GM18526 (cell line): ENCODE measurements around the gene RPL5.

Experiments used
- POLR2A ChIP-seq: IDR thresholded peaks from 3 replicates; pipeline ENCODE4 v1.6.1; 2011; ENCODE audit not compliant: insufficient read length; ENCODE audit errors: extremely low read depth

RPL5 gene

DNA sequence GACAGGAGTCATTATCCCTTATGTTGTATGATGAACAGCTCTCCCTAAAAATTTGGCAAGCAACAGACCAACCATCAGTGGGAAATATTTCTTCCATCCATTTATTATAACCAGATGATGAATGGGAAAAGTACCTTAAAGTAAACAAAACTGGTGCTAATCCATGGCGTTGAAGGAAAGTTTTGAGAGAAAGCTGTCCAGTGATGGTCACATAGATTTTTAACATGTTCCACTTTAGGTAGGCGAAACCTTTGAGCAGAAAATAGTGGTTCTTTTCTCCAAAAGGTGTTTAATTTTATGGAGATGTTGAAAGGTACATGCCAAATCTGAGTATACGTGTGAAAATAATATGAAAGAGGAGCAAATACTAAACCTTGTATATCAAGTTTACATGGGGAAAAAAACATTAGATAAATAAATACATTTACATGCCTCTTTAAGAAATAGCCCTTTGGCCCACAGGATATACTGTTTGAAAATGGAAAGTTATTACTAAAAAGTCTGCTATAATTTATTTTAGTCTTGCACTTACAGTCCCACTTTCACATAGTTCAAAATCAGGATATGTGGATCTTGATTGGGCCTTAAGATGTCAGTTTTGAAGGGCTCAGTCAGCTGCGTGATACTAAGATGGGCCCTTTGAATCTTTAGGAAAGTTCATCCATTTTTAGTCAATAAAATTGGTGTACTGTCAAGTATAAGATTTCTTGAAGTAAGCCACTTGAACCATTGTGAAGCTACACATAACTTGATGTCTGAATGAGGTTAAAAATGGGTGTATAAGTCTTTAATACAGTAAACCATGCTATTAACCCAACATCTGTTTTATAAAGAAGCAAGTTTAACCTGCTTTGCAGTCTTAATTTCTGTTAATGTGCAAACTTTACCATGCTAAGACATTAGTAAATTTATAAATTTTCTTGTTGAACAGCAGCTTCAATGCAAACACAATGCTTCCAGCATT is 10.5 kb downstream of the RPL5 start:
- TF ChIP-seq POLR2A: no peak

DNA sequence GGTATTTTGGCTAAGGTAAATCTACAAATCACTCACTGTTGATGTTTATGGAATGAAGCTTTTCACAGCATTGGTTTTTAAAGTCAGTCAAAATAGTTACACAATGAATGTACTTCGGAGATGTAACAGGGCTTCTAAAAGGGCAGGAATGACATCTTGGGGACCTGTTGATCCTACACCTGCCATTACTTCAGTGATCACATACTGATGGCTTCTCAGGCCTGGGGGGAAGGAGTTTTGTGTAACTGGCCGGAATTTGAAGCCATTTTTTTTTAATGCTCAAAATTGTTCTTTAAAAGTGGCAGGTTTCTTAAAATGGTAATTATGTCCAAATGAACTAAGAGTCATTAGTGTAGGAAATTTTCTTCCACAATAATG is 11.2 kb downstream of the RPL5 start:
- TF ChIP-seq POLR2A: no peak

DNA sequence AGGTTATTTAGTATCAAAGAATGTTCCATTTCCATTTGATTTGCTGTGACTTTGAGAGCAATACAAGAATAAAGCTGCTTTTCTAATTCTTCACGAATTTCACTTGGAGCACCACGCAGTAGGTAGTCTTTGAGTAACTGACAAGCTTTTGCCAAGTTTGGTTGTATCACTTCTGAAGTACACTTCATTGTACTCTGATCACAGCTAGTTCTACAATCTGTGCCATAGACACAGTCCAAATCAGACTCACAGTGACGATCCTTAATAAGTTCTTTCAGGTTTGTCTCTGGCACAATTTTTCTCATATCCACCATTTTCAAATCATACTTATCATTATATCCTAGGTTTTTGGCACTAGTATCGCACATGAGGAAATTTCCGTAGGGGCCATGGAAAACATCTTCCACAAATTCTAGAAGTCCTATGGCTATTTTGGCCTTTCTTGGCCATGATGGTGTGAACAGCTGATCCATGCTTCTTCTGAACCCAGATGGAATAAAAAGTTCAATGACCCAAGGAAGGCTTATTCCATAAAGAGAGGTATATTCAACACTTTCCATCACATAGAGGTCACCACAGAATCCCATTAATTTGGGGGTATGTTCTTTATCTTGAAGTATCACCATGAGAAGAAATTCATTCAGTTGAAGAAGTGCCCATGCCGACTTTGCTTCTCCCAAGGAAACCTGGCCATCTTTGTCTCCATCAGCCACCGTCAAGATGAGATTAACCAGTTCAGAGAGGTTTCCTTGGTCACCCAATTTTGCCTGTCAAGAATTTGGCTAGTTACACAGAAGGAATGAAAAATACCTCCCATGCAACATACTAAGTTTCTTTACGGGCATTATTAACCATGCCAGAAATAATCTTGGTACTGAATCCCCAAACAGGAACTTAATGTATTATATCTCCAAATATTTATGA is 11.9 kb downstream of the RPL5 start:
- TF ChIP-seq POLR2A: no peak

DNA sequence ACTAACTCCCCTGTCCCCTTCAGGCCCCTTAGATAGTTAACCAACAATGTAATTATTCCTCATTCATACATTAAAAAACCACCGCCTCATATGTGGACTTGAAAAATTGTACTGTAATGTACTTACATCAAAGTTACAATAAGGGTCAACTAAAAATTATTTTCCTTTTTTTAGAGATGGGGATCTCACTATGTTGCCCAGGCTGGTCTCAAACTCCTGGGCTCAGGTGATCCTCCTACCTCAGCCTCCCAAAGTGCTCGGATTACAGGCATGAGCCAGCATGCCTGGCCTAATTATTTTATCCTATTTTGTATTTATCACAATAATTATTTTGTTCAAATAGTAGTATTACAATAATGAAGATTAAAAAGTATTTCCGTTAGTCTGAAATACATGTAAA is 12.6 kb downstream of the RPL5 start:
- no peak for TF ChIP-seq POLR2A

DNA sequence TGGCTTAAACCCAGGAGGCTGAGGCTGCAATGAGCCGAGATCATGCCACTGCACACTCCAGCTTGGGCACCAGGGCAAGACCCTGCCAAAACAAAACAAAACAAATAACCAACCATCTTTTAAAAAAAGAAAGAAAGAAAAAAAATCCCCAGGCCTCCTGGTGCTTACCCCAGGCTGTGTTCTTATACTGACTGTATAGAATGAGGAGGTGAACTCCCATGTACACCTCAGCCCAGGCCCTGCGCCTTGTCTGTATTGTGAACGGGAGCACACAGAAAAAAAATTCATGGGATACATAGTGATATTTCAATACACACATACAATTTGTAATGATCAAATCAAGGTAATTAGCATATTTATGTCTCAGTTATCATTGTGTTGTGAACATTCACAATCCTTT is 14.1 kb downstream of the RPL5 start:
- no peak for TF ChIP-seq POLR2A

DNA sequence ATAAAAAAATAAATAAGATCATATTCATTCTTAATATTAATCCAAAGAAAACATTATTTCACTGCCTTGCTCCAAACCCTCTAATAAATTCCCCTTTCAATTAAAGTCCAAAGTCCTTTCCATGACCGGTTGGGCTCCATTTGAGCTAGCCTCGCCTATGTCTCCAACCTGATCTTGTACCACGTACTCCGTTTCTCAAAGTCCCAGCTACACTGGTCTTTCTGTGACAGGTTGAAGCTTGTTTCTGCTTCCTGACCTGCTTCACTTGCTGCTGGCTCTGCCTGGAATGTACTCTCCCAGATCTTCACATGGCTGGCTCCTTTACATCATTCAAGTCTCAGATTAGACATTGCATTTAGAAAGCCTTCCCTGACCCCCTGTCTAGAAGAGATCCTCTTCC is 16.4 kb downstream of the RPL5 start:
- TF ChIP-seq POLR2A: no peak

DNA sequence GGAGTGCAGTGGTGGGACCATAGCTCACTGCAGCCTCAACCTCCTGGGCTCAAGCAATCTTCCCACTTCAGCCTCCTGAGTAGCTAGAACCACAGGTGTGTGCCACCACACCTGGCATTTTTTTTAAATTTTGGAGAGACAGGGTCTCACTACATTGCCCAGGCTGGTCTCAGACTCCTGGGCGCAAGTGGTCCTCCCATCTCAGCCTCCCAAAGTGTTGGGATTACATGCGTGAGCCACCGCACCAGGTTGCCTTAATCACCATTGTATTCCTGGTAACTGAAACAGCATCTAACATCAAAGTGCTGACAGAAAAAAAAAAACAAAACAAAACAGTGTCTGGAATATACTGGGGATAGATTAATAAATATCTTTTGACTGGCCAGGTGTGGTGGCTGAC is 18.2 kb downstream of the RPL5 start:
- TF ChIP-seq POLR2A: no peak

DNA sequence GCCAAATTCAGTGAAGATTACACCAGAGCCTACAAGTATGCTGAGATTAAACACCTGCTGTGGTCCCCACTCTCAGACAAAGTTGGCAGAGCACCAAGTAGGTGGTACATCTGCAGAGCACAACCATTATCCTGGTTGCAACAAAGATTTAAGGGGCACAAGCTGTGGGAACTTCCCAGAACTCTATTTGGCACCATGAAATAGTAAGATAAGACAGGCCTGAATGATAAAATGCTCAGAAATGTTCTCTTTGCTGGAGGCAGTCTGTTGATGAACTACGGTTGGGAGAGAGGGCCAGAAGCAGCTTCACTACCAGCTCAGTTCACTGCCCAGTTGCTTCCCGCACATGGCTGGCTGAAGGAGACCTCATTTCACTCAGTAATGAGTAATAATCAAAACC is 19.9 kb downstream of the RPL5 start:
- TF ChIP-seq POLR2A: no peak

DNA sequence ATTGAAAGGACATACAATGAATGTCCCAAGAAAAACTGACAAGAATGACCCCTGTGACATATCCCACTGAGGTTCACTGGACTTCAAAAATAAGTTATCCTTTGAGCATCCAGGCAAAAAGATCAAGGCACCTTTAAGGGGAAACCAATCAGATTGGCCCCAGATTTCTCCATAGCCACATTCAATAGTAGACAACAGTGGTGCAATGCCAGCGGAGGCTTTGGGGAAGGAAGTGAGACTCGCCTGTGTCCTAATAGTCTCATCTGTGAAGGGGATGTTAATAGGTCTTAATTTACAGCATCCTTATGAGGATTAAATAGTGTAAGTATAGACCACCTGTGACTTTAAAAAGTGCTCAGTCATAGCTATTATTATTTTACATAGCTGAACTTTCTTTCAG is 21.5 kb downstream of the RPL5 start:
- TF ChIP-seq POLR2A: no peak

DNA sequence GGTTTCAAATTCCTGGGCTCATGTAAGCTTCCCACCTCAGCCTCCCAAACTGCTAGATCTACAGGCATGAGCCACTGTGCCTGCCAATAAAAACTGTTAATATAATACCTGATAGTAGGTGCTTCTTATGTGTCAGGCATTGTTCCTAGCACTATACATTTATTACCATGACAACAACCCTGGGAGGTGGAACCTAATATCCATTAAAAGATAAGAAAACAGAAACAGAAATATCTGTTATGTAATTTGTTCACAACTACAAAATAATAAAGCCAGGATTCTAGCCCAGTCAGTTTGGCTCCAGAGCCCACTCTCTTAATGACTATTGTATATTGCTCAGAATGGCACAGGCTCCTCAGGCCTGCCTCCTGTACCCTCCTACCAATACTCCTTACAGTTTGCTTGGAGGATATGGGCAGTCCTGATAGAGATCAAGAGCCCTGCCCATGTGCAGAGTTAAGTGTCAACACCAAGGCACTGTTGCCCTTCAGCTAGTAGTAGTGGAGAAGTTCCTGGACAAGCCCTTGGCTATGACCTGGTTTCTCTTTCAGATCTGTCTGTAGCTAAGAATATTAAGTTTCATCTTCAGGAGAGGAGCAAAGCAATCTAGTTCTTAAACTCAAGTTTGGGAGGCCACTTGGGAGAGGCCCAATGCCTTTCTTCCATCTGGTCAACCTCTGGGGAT is 22.4 kb downstream of the RPL5 start:
- TF ChIP-seq POLR2A: no peak

DNA sequence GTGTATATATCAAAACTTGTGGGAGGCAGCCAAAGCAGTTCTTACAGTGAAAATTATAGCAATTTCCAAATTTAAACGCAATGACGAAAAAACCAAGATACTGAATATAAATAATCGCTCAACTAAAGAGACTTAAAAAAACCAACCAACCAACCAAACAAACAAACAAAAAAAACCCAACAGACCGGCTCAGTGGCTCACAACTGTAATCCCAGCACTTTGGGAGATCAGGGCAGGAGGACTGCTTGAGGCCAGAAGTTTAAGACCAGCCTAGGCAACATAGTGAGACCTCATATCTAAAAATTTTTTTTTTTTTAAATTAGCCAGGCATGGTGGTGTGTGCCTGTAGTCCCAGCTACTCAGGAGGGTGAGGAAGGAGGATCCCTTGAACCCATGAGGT is 23.4 kb downstream of the RPL5 start:
- no peak for TF ChIP-seq POLR2A

DNA sequence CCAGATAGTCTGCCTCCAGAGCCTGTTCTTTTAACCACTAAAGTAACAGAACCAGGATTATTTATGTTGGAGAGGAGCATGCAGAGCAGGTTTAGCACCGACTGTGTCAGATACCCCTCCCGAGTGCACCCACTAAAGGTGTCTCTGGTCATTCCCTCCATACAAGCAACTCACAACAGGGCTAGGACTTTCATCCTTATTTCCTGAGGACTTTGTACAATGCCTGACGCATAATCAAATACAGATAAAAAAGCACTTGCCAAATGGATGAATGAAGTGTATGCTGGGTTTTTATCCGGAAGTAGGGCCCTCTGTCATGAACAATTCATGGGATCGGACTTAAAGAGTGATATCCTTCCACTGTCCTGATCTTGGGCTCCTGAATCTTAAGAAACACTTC is 26.0 kb downstream of the RPL5 start:
- TF ChIP-seq POLR2A: no peak

DNA sequence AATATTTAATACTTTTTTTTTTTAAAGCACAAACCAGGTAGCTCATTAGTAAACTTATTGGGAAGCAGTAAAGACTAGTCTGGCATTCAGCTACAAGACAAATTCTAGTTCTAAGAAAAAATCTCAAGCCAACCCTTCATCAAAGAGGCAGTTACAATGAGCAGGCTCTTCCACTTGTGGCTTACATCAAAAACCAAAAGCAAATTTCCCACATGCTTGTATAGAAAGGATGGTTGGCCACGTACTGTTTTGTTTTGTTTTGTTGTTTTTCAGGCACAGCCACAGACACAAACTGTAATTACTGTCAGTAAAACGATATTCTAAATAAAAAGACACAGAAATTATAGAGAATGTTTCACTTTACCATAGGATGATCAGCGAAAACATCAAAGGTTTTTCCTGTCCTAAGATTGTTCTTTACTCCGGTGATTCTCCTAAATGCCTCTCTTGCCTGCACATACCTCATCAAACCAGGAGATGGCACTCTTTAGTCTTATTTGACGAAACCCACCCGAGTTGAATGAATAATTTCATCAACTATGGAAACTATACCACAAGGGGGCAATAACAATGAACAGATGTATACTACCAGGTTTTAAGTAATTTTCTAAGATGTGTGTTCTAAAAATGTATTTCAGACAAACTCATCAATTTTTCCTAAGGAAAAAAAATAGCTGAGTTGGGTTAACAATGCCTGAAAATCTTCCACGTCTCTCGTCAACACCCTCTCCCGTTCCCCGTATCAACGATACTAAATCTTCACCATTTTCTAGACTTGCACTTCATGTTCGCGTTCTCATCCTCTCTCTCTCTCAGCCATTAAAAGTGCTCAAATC is 26.9 kb downstream of the RPL5 start:
- TF ChIP-seq POLR2A: no peak

DNA sequence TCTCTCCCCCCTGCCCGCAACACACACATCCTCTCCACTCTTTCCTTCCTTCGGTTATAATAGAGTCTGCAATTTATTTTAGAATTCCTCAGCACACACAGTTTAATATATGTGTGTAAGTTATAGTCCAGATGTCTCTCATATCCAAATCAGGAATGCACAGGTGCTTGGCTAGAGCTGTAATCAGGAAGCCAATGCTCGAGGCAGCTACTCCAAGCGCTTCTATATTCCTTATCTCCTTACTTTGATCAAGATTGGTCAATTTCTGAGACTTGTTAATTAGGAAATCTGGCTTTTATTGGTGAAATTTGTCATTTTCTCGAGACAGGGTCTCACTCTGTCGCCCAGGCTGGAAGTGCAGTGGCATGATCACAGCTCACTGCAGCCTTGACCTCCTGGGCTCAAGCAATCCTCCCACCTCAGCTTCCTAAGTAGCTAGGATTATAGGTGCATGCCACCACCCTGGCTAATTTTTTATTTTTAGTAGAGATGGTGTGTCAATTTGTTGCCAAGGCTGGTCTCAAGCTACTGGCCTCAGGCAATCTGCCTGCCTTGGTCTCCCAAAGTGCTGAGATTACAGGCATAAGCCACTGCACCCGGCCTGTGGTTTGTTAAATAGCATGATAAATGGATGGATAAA is 27.7 kb downstream of the RPL5 start:
- TF ChIP-seq POLR2A: no peak
